ENCODE measurements around the gene PACRG.
A peak's percentile ranks its signal among the peaks of the same experiment; 100 is the strongest.

Gene PACRG

GRCh38 chr6:163333701-163334663 lies 606.2 kb downstream of the PACRG start:
- H3K4me3 ChIP-seq, result no peak overlapping the region
- no peaks in the 10 kb centered on the region for H3K36me3 ChIP-seq
- no peak overlapping the region for H3K27ac ChIP-seq
- H3K9ac ChIP-seq, result no peak overlapping the region
- H3K9me3 ChIP-seq (replicated peaks in 1 of 11), result no peaks in the 10 kb centered on the region
- H3K4me1 ChIP-seq, result peaks cover 26 to 60% (median 35%) of the 10 kb centered on the region in 10 experiments
- TF ChIP-seq Cebpa-rat (IDR thresholded peaks at IDR 0.05), result no peak
- H4K20me1 ChIP-seq, result no peaks in the 10 kb centered on the region
- peak overlapping the region in 3 of 11 experiments; percentile 4 to 41 (median 31); a peak in 4 of 22 replicates for H3K4me2 ChIP-seq
- H3K27me3 ChIP-seq, result no peaks in the 10 kb centered on the region

DNA sequence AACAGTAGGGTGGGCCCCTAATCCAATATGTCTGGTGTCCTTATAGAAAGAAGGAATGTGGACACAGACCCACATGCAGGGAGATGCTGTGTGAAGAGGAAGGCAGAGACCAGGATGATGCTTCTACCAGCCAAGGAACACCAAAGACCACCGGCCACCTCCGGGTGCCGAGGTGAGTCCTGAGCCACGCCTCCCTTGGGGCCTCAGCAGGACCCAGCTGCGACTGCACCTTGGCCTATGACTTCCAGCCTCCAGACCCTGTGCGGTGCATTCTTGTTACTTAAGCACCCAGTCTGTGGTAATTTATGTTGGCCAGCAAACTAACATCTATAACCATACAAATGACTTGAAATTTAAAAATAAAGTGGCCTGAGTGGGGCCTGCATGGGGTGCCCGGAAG lies 607.3 kb downstream of the PACRG start:
- Histone ChIP-seq H3K9me3 (replicated peaks in 1 of 11) (no peaks in the 10 kb centered on the region), H3K27ac (0 out of 22 replicates have a peak overlapping the region, but pooled peaks of 1 of the 11 experiments have one; percentile 24), H3K4me3 (no peak overlapping the region), H3K27me3 (no peaks in the 10 kb centered on the region), H3K9ac (peak overlapping the region in 3 of 11 experiments; percentile 36 to 66 (median 38); a peak in 3 of 22 replicates), H3K4me2 (peak overlapping the region; percentile 72 to 89 (median 83)), H3K4me1 (peaks cover 33 to 68% (median 42%) of the 10 kb centered on the region in 10 experiments), H3K36me3 (no peaks in the 10 kb centered on the region), H4K20me1 (no peaks in the 10 kb centered on the region)
- TF ChIP-seq Cebpa-rat (IDR thresholded peaks at IDR 0.05), result no peak

GRCh38 chr6:163335671-163336545 lies 608.1 kb downstream of the PACRG start:
- H3K4me2 ChIP-seq, result peak overlapping the region; percentile 72 to 89 (median 83)
- H3K9ac ChIP-seq, result peak overlapping the region in 10 of 11 experiments; percentile 13 to 66 (median 32); a peak in 11 of 22 replicates
- H3K27me3 ChIP-seq, result no peaks in the 10 kb centered on the region
- peaks cover 33 to 68% (median 42%) of the 10 kb centered on the region in 10 experiments for H3K4me1 ChIP-seq
- TF ChIP-seq Cebpa-rat (IDR thresholded peaks at IDR 0.05), result no peak
- H3K9me3 ChIP-seq (replicated peaks in 1 of 11), result no peaks in the 10 kb centered on the region
- H3K4me3 ChIP-seq, result 0 out of 20 replicates have a peak overlapping the region, but pooled peaks of 1 of the 10 experiments have one; percentile 7
- H3K36me3 ChIP-seq, result no peaks in the 10 kb centered on the region
- H3K27ac ChIP-seq, result peak overlapping the region in 5 of 11 experiments; percentile 11 to 37 (median 22); a peak in 4 of 22 replicates
- no peaks in the 10 kb centered on the region for H4K20me1 ChIP-seq

- H3K36me3 ChIP-seq, result no peaks in the 10 kb centered on the region
- H3K27ac ChIP-seq, result no peak overlapping the region
- no peak overlapping the region for H3K9ac ChIP-seq
- H3K4me2 ChIP-seq, result no peak overlapping the region
- H3K4me1 ChIP-seq, result peaks cover 30 to 59% (median 37%) of the 10 kb centered on the region in 10 experiments
- TF ChIP-seq Cebpa-rat (IDR thresholded peaks at IDR 0.05), result no peak
- no peaks in the 10 kb centered on the region for H3K27me3 ChIP-seq
- no peak overlapping the region for H3K4me3 ChIP-seq
- H4K20me1 ChIP-seq, result no peaks in the 10 kb centered on the region
- no peaks in the 10 kb centered on the region for H3K9me3 ChIP-seq (replicated peaks in 1 of 11)
These were observed 609.2 kb downstream of the PACRG start for GRCh38 chr6:163336961-163337360.

DNA sequence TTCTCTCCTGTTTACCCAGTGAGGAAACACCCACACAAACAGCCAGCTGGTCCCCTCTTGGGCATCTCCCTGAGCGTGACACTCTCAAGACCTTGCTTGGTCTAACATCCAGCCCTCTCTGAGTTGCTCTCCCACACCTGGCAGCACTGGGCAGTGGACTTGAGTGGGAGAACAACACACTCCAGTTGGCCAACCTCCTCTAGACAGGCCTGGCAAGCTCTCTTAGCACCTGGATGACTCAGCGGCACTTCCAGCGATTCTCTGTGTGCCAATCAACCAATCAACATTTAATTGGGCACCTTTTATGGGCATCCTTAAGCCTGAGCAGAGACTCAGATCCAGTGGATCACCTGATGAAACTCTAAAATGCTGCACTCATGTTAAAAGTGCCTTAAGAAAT lies 610.2 kb downstream of the PACRG start:
- Histone ChIP-seq H3K4me3 (no peak overlapping the region), H3K4me1 (peaks cover 28 to 55% (median 34%) of the 10 kb centered on the region in 10 experiments), H3K36me3 (no peaks in the 10 kb centered on the region), H3K27me3 (no peaks in the 10 kb centered on the region), H3K4me2 (peak overlapping the region; percentile 7 to 76 (median 57); a peak in 18 of 22 replicates), H4K20me1 (no peaks in the 10 kb centered on the region), H3K27ac (peak overlapping the region in 1 of 11 experiments; percentile 28; a peak in 1 of 22 replicates), H3K9me3 (replicated peaks in 1 of 11) (no peaks in the 10 kb centered on the region), H3K9ac (no peak overlapping the region)
- no peak for TF ChIP-seq Cebpa-rat (IDR thresholded peaks at IDR 0.05)

DNA sequence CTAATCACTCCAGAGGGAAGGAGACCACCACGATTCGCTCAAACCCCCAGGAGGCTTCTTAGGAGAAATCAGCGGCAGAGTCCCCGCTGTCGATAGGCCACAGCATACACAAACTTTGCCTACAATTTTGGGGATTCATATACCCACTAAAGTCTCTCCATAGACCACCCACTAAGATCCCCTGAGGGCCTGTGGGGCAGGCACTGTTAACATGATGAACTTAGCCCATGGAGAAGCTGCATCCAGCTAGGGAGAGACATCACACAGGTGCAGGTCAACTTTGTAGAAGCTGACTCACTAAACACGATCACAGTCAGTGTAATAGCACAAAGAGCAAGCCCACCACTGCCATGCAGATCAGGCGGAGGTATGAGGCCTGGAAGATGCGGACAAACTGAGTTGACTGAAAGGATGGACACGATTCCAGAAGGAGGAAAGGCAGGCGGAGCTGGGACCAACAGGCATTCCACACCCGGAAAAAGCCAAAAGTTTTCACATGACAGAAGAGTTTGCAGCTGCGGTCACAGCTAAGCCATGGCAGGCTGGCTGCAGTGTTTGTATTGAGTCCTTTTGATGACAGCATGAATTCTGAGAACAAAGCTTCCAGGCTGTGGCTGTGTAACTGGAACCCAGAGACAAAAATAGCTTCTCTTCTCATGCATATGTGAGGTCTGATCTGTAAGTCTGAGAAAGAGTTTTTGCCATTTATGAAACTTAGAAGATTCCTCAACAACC lies 611.1 kb downstream of the PACRG start:
- Histone ChIP-seq H3K36me3 (no peaks in the 10 kb centered on the region), H3K27me3 (no peaks in the 10 kb centered on the region), H3K9me3 (replicated peaks in 1 of 11) (no peaks in the 10 kb centered on the region), H3K9ac (peak overlapping the region in 3 of 11 experiments; percentile 14 to 69 (median 14); a peak in 2 of 22 replicates), H4K20me1 (no peaks in the 10 kb centered on the region), H3K4me3 (no peak overlapping the region), H3K27ac (peak overlapping the region in 4 of 11 experiments; percentile 5 to 70 (median 51); a peak in 4 of 22 replicates), H3K4me2 (peak overlapping the region; percentile 7 to 76 (median 57)), H3K4me1 (peaks cover 28 to 50% (median 34%) of the 10 kb centered on the region in 10 experiments)
- no peak for TF ChIP-seq Cebpa-rat (IDR thresholded peaks at IDR 0.05)

DNA sequence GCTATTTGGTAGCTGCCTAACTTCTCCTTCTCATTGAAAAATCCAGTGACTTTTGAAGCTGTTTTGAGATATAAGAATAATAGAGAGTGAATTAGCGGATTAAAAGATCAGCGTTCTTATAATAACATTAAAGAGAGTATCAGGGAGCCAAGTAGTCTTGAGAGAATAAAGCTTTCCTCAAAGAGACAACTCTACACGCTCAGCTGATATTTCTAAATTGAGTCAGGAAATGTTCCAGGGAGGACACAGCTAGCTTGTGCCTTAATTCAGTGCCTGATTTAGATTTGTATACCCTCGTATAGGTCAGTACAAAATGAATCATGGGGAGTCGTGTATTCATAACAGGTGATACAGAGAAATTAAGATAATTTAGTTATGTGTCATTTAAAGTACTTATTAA lies 611.7 kb downstream of the PACRG start:
- H3K4me3 ChIP-seq, result no peak overlapping the region
- H3K4me1 ChIP-seq, result peaks cover 28 to 50% (median 35%) of the 10 kb centered on the region in 10 experiments
- H3K4me2 ChIP-seq, result peak overlapping the region in 10 of 11 experiments; percentile 7 to 76 (median 60); a peak in 18 of 22 replicates
- no peaks in the 10 kb centered on the region for H3K27me3 ChIP-seq
- H3K9me3 ChIP-seq (replicated peaks in 1 of 11), result no peaks in the 10 kb centered on the region
- H3K27ac ChIP-seq, result peak overlapping the region in 4 of 11 experiments; percentile 5 to 70 (median 51); a peak in 5 of 22 replicates
- peak overlapping the region in 4 of 11 experiments; percentile 5 to 69 (median 33); a peak in 3 of 22 replicates for H3K9ac ChIP-seq
- TF ChIP-seq Cebpa-rat (IDR thresholded peaks at IDR 0.05), result no peak
- H3K36me3 ChIP-seq, result no peaks in the 10 kb centered on the region
- no peaks in the 10 kb centered on the region for H4K20me1 ChIP-seq

- no peaks in the 10 kb centered on the region for H4K20me1 ChIP-seq
- peaks cover 24 to 48% (median 30%) of the 10 kb centered on the region in 10 experiments for H3K4me1 ChIP-seq
- no peaks in the 10 kb centered on the region for H3K36me3 ChIP-seq
- H3K4me3 ChIP-seq, result no peak overlapping the region
- no peak overlapping the region for H3K27ac ChIP-seq
- H3K4me2 ChIP-seq, result no peak overlapping the region
- no peak overlapping the region for H3K9ac ChIP-seq
- H3K27me3 ChIP-seq, result no peaks in the 10 kb centered on the region
- no peaks in the 10 kb centered on the region for H3K9me3 ChIP-seq (replicated peaks in 1 of 11)
- no peak for TF ChIP-seq Cebpa-rat (IDR thresholded peaks at IDR 0.05)
These were observed 612.6 kb downstream of the PACRG start for GRCh38 chr6:163340201-163340887.

All from BLaER1 treated with 17β-estradiol and CSF1 and Interleukin-3, amounts not matched to agents 10 nM and 100 nM (cell line).